ENCODE results near the gene CAPN1. TPM values are rescaled to one million over a fixed set of nuclear protein-coding genes. Genes with fewer than 3 reads are reported as not detected.

Gene CAPN1
- total RNA-seq, 1 experiment from 2014 or later, result 288 TPM

GRCh38 chr11:65180877-65181568 lies 705 bp upstream of the CAPN1 start:
- H3K9me3 Mint-ChIP-seq (ENCODE audit: low read depth, unreplicated experiment), result no peaks in the 10 kb centered on the region
- peaks cover 49% of the 10 kb centered on the region for H3K36me3 Mint-ChIP-seq (ENCODE audit: insufficient read depth, unreplicated experiment)
- peak; percentile 87 for DNase-seq
- no peaks in the 10 kb centered on the region for H3K27me3 Mint-ChIP-seq (ENCODE audit: unreplicated experiment)
- peak; percentile 71 for TF ChIP-seq CTCF (IDR thresholded peaks at IDR 0.05; ENCODE audit: unreplicated experiment)
- H3K4me3 Mint-ChIP-seq (ENCODE audit: low read depth, unreplicated experiment), result peak overlapping the region; percentile 89
- no TSS peak for BruUV-seq (replicated peaks)
- H3K27ac Mint-ChIP-seq (ENCODE audit: unreplicated experiment), result peak overlapping the region; percentile 52
- peaks cover 19% of the 10 kb centered on the region for H3K4me1 Mint-ChIP-seq (ENCODE audit: low read depth, unreplicated experiment)
- intact Hi-C loops (cut with micrococcal nuclease; ENCODE audit: unreplicated experiment), result loop anchor here (2.0 to 5.0 kb wide), 3 partner anchors 30 to 69 kb away; partner anchors contain the start of gene TM7SF2
- CTCF ChIA-PET, result interaction anchor here (0.8 to 3.6 kb wide), 7 partner anchors 47 to 134 kb away, joined by 4 to 27 read pairs (median 8); partner anchors contain the start of genes CDC42EP2, FAU, MRPL49 and SYVN1

GRCh38 chr11:65182258-65183170 lies 786 bp downstream of the CAPN1 start:
- H3K4me1 Mint-ChIP-seq (ENCODE audit: low read depth, unreplicated experiment), result peaks cover 19% of the 10 kb centered on the region
- intact Hi-C loops (cut with micrococcal nuclease; ENCODE audit: unreplicated experiment), result loop anchor here (5.0 kb wide), 2 partner anchors 45 to 70 kb away; partner anchors contain the start of gene TM7SF2
- H3K4me3 Mint-ChIP-seq (ENCODE audit: low read depth, unreplicated experiment), result peak overlapping the region; percentile 89
- peaks cover 63% of the 10 kb centered on the region for H3K36me3 Mint-ChIP-seq (ENCODE audit: insufficient read depth, unreplicated experiment)
- no peak for TF ChIP-seq CTCF (IDR thresholded peaks at IDR 0.05; ENCODE audit: unreplicated experiment)
- H3K27me3 Mint-ChIP-seq (ENCODE audit: unreplicated experiment), result no peaks in the 10 kb centered on the region
- CTCF ChIA-PET, result interaction anchor here (0.7 to 3.6 kb wide), 9 partner anchors 12 to 395 kb away, joined by 3 to 27 read pairs (median 4); partner anchors contain the start of genes CDC42BPG, CDC42EP2, FAU and MRPL49
- no TSS peak for BruUV-seq (replicated peaks)
- peak overlapping the region; percentile 50 for H3K27ac Mint-ChIP-seq (ENCODE audit: unreplicated experiment)
- DNase-seq, result peak; percentile 61
- H3K9me3 Mint-ChIP-seq (ENCODE audit: low read depth, unreplicated experiment), result no peaks in the 10 kb centered on the region

- BruUV-seq (replicated peaks), result no TSS peak
Observed at GRCh38 chr11:65183201-65183891, 1.6 kb downstream of the CAPN1 start.

More at GRCh38 chr11:65183201-65183891, 1.6 kb downstream of the CAPN1 start:
- Mint-ChIP-seq H3K4me1 (ENCODE audit: low read depth, unreplicated experiment) (peaks cover 19% of the 10 kb centered on the region), H3K27me3 (ENCODE audit: unreplicated experiment) (no peaks in the 10 kb centered on the region), H3K4me3 (ENCODE audit: low read depth, unreplicated experiment) (peak overlapping the region; percentile 89), H3K36me3 (ENCODE audit: insufficient read depth, unreplicated experiment) (peaks cover 71% of the 10 kb centered on the region), H3K27ac (ENCODE audit: unreplicated experiment) (peak overlapping the region; percentile 77), H3K9me3 (ENCODE audit: low read depth, unreplicated experiment) (no peaks in the 10 kb centered on the region)
- CTCF ChIA-PET, result interaction anchor here (0.8 to 3.6 kb wide), 5 partner anchors 49 to 396 kb away, joined by 3 to 27 read pairs (median 3); partner anchors contain the start of genes CDC42BPG, SYVN1 and TM7SF2
- DNase-seq, result peak; percentile 69
- intact Hi-C loops (cut with micrococcal nuclease; ENCODE audit: unreplicated experiment), result loop anchor here (5.0 kb wide), 2 partner anchors 46 to 71 kb away; partner anchors contain the start of gene TM7SF2
- no peak for TF ChIP-seq CTCF (IDR thresholded peaks at IDR 0.05; ENCODE audit: unreplicated experiment)
